HG02588 (cell line): ENCODE data around the gene TJP3.

Source experiments
- ATAC-seq: cut with Tn5 transposase; IDR thresholded peaks from one replicate; pipeline ENCODE4 v1.9.1; 2021; ENCODE audit warnings: mild to moderate bottlenecking, moderate library complexity; ENCODE audit not compliant: unreplicated experiment

TJP3 gene

DNA sequence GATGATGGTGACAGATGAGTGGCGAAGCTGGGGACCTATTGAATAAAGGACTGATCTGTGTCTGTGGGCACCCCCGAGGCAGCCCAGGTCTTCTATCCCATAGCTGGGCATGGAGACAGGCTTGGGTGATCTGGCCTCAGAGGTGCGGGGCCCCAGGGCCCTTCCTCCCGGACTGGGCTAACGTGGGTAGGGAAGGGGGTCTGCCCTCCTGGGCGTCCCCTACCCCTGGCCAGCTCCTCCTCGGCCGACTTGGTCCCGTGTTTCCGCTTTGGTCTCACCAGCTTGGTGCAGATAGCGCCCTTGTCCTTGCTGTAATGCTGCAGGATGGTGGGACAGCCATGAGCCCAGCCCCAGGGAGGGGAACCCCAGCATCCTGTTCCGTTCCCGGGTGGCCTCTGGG lies 74.7 kb downstream of the TJP3 start:
- no peak for ATAC-seq

DNA sequence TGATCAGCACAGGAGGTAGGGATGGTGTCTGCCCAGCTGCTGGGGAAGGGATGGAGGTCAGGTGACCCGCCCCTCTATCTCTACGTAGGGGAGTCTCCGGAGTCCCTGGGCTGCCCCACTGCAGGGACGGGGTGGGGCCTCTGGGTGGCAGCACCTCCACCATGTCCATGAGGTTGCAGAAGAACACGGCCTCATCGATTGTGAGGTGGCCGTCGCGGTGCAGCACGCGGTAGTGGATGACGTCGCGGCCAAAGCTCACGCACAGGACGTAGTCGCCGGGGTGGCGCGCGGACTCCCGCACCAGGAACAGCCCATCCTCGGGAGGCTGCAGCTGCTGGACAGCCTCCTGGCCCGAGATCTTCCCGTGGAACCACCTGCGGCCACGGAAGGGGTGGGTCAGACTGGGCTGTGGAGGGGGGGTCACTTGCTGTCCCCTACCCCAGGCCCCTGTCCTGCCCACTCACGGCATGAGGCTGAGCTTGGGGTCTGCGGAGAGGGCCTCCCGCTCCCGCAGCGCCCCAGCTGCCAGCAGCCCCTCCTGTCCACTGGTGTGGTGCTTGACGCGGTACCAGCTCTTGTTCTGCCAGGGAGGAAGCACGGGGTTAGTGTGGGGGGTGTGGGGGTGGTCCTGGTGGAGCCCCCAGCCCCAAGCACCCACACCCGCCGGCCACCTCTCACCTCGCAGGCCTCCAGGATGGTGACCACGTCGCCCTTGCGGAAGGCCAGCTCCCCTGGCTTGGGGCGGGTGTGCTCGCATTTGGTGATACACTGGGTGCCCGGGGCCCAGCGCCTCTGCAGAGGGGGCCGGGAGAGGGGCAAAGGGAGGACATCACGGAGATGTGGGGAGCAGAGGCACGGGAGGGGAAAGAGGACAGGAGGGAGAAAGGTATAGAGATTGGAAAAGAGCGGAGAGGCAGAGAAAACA lies 75.7 kb downstream of the TJP3 start:
- no peak for ATAC-seq

DNA sequence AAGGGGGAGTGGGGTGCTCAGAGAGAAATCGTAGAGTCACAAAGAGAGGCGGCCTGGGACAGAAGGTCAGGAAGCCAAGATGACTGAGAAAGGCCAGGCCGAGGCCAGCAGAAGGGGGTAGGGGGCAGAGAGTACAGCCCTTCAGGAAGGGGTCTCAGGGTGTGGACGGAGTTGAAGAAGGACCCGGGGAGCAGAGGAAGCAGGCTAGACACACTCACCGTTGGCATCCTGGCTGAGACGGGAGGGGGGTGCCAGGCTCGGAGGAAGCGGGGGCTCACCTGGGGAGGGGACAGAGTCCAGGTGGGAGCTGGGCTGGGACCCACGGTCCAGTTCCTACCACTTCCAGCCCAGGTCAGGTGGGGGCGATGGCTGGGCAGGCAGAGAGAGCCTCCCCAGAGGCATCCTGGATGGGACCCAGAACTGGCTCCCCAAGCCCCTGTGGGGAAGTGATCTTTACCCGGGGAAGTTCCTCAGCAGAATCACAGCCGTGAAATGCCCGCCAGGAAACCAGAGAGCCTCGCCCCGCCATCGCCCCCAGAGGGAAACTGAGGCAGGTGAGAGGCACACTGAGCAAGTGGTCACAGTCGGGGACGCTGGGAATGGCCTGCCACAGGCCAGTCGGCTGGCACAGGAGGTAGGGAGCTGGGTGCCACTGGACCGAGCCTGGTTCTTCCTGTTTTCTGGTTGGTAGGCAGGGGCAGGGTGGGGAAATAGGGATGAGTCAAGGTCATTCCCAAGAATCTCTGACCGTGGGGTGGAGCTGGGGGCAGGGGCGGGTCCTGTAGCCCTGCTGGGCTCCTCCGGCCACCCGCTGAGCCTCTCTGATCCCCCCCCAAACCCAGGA lies 76.6 kb downstream of the TJP3 start:
- ATAC-seq = no peak

DNA sequence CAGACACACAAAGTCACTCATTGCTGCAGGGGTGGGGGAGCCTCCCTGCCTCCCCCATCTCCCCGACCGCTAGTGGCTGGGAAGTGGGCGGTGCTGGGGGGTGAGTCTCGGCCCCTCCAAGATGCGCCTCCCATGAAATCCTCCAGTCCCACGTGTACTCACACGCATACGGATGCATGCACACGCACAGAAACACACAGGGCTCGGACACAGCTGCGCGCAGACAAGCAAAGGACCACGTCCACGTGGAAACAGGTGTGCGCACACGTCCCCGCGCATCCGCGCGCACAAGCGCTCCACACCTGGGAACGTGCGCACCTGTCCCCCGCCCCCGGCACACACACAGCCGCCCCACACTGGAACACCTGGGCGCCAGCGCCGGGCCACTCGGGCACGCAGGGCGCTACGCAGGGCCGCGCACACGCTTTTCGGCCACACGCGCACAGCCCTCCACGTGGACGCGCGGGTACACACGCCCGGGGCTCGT lies 77.3 kb downstream of the TJP3 start:
- no peak for ATAC-seq

DNA sequence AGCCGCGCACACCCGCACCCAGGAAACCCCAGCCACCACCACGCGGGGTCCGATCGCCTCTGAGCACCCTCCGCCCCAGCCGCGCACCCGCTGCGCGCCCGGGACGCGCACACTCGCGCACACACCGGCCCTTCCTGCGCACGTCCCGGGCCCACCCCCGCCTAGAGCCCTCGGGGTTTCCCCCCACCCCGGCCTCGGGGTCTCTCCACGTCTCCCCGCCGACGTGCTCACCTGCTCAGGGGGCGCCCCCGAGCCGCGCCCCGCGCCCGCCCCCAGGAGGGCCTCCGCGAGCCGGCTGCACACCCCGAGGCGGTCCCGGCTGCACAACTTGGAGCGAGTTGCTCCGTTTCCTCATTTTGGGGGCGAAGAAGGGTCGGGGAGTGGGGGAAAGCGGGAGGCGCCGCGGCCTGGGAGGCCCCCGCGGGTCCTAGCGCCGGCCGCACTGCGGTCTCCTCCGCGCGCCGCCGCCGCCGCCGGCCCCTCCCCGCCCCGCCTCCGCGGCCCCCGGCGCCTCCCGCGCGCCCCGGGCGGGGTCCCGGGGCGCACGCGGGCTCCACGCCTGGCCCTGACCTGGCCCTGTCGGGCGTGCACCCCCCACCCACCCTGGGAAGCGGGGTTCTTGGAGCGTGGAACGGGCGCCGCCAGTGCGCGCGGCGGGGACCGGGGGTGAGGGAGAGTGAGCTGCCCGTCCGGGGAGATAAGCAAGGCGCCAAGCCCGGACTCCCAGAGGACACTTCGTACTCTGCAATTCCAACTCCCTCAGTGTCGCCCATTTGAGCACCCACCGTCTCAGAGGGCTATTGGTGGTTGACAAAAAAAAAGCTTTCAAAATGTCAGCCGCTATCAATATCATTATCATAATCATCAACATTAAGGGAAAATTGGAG lies 78.0 kb downstream of the TJP3 start, which contains the start of gene MATK:
TSS of gene MATK (minus strand) at position 444 of the 887 bp plus-strand sequence. CDS start 1,246 bp downstream, outside the sequence.
- no peak for ATAC-seq

DNA sequence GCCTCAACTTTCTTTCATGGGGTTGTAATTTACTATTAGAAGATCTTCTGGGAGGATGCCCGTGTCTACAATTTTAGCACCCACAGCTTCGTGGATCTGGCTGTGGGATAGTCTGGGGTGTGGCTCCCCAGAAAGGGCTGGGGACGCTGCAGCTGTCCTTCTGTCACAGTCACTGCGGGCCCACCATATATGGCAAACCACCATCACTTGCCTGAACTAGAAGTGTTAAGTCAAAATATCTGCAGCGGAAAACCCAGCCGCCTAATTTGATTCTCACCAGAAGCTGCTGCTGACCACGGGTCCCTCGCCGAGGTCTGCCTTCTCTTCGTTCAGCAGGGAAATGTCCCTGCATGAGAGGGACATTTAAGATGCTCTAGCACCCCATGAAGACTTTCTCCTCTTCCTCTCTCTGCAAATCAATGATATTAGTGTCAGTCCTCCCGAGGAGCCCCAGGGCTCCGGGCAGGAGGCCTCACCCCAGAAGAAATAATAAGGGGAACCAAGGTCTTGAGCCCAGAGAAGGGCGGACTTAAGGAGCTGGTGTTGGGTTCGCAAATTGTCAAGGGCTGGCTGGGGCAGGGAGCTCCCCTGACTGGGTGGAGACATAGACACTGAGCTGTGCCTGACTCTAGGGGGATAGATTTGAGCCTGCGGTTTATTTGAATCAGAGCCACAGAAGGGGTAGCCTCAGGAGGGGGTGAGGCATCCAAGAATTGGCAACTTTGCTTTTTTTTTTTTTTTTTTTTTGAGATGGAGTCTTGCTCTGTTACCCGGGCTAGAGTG lies 81.0 kb downstream of the TJP3 start:
- ATAC-seq = no peak

DNA sequence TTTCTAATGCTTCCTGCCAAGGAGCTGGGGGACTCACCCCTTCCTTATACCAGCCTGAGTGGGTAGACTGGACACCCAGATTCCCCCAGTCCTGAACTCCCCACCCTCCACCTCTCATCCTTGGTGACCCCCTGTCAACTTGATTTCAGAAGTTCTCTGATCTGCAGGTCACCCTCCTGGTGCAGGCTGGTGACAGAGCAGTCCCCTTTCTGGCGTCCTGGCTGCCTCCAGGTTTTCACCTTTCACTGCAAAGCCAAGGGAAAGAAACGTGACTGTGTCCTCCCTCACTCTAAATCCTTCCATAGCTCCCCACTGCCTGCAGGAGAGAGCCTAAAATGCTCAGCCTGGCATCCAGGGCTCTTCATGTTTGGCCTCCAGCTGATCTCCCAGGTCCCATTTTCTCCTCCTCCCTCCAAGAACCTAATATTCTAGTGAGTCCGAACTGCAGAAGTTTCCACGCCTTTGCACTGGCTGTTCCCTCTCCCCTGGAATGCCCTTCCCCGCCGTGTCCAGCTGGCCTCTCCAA lies 82.1 kb downstream of the TJP3 start:
- no peak for ATAC-seq

DNA sequence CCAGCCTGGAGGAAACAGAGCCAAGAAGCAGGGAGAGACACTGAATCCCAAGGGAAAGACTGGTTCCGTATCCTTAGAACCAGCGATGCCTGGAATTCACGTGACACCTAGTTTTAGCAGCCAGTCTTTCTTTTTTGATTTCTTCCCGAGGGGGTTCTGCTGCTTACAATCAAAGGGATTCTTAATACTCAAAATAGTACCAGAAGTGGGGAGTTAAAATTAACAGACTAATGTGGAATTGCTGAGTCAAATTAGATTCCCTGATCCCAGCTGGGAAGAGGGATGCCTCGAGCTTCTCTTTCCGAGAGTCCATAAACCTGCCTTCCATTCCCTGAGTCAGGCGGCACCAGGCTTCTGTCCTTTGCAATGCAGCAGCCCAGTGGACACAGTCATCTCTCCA lies 82.8 kb downstream of the TJP3 start:
- no peak for ATAC-seq

DNA sequence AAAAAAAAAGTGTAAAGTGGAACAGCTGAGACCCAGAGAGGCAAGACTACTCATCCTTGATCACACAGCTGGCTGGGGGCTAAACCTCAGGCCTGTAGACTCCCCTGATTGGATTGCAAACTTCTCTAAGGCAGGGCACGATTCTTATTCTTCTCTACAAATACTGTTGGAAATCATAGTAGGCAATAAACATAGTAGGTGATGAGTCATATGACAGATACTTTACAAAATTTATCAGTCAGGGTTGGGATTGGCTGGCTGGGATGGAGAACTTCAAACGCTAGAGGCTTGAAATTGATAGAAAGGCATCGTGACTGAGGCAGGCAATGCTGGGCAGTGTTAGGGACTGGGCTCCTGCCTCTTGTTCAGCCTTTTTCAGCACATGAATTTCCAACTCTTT lies 83.9 kb downstream of the TJP3 start:
- no peak for ATAC-seq

DNA sequence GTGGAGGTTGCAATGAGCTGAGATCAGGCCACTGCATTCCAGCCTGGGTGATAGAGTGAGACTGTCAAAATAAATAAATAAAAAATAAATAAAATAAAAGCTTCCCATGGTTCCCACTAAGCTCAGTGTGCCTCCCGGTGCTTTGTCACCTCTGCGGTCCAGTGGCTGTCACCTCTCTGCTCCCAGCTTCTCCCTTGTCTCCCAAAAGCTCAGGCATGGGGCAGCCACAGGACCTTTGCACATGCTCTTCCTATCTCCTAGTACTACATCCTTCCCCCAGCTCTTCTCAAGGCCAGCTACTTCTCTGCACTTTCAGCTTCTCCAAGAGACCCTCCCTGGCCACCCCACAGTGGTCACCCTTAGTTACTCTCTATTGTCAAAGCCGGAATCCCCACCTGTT lies 85.6 kb downstream of the TJP3 start:
- no peak for ATAC-seq

DNA sequence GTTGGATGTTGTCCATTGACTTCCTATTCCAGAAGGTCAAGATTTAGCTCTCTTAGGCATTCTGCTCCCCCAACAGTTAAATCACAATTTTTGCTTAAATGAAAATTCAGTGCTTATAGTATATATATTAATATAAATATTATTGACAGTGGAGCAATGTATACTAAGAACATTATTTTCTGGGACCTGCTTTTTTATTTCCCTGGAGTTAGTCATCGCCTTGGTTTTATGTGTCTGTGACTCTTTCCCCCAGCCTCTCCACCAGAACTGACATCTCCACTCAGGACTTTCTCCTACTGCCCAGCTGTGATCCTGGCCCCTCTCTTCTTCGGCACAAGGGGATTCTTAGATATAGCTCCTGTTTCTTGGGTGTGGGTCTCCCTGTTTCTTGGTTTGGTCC lies 88.2 kb downstream of the TJP3 start:
- no peak for ATAC-seq

DNA sequence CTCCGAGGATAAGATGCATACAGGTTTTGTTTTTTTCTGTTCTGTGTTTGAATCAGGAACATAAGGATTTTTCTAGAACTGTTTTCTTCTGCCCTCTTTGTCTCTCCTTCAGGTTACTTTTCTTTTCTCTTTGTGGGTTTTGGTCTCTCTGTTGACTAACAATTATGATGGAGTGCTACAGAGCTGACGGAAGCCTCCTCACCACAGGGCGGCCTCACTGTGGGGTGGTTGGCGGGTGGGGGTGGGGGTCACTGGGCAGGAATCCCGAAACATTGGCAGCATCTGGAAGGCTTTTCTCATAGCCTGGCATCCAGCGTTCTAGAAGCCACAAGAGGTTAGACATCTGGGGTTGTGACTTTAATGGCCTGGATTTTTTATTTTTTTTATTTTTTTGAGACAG lies 90.0 kb downstream of the TJP3 start:
- no peak for ATAC-seq
